ENCODE results near the gene CFAP410. TPM values are rescaled to one million over a fixed set of nuclear protein-coding genes. Genes with fewer than 3 reads are reported as not detected.

CFAP410 gene
- total RNA-seq, 3 donors from 2014 or later (not counting 1 experiment from before 2014, with no cell fraction given) = 43.6 to 47.4 (median 46.7) TPM

DNA sequence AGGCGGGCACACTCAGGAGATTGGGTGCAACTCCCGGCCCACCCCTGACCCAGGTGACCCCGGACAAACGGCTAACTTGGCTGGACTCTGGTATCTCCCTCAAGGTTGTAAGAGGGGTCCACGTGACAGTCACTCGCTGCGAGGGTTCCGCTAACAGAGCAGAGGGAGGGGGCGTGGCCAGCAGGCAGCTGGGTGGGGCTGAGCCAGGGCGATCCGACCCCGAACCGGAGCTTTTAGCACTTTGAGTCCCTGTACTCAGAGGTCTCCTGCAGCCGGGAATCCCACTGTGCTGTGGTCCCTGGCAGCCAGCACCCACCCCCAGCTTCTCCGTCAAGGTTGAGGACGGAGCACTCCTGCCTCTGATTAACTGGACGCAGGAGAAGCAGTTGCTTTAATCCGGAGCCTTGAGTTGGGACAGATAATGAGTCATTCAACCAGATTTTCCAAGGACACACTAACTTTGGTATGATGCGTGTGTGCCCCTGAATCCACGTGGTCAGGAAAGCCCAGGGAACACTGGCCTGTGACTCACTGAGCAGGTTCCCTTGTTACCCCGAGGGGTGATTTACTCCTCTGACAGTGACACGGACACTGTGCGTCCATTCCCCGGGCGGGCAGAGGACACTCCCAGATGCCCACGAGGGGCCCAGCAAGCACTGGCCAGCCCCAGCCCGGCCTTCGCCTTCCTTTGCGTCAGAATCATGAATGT lies 31.0 kb upstream of the CFAP410 start:
- Histone ChIP-seq H3K4me1 (ENCODE audit: control insufficient read depth, insufficient read depth, low read length) (peaks cover 20% of the 10 kb centered on the region), H3K27ac (ENCODE audit: low read length) (no peak overlapping the region)

GRCh38 chr21:44368711-44369446 lies 29.7 kb upstream of the CFAP410 start:
- Histone ChIP-seq H3K9me3 (ENCODE audit: control insufficient read depth, insufficient read depth, low read length) (no peaks in the 10 kb centered on the region), H3K36me3 (ENCODE audit: control insufficient read depth, insufficient read depth, low read length) (peaks cover 2% of the 10 kb centered on the region), H3K27me3 (ENCODE audit: control insufficient read depth, insufficient read depth, low read length) (peaks cover 6% of the 10 kb centered on the region), H3K27ac (ENCODE audit: low read length) (no peak overlapping the region), H3K4me3 (ENCODE audit: low read length) (no peak overlapping the region), H3K4me1 (ENCODE audit: control insufficient read depth, insufficient read depth, low read length) (peaks cover 7% of the 10 kb centered on the region)
- intact Hi-C loops (cut with micrococcal nuclease) = no loop called here
- DNase-seq = peak in 1 of 2 donors; percentile 13
- Mint-ChIP-seq H3K27me3 (ENCODE audit: low read depth in 2 of 2) (peaks cover 0 to 3% of the 10 kb centered on the region in 2 donors), H3K4me1 (peaks cover 22 to 34% of the 10 kb centered on the region in 2 donors), H3K4me3 (peak overlapping the region; percentile 13), H3K27ac (no peak overlapping the region), H3K36me3 (no peaks in the 10 kb centered on the region), H3K9me3 (no peaks in the 10 kb centered on the region)
- TF ChIP-seq, protein P1, sequence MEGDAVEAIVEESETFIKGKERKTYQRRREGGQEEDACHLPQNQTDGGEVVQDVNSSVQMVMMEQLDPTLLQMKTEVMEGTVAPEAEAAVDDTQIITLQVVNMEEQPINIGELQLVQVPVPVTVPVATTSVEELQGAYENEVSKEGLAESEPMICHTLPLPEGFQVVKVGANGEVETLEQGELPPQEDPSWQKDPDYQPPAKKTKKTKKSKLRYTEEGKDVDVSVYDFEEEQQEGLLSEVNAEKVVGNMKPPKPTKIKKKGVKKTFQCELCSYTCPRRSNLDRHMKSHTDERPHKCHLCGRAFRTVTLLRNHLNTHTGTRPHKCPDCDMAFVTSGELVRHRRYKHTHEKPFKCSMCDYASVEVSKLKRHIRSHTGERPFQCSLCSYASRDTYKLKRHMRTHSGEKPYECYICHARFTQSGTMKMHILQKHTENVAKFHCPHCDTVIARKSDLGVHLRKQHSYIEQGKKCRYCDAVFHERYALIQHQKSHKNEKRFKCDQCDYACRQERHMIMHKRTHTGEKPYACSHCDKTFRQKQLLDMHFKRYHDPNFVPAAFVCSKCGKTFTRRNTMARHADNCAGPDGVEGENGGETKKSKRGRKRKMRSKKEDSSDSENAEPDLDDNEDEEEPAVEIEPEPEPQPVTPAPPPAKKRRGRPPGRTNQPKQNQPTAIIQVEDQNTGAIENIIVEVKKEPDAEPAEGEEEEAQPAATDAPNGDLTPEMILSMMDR (IDR thresholded peaks at IDR 0.05) = no peak
- WGBS (ENCODE audit: insufficient coverage) = 81% methylated on average over 35 of the region's 35 CpGs
- peak in 2 of 3 donors; percentile 42 to 63 for ATAC-seq

More for the DNA sequence above, 31.0 kb upstream of the CFAP410 start:
- Mint-ChIP-seq H3K36me3 (no peaks in the 10 kb centered on the region), H3K4me3 (no peak overlapping the region), H3K27ac (no peak overlapping the region), H3K4me1 (peaks cover 30 to 40% of the 10 kb centered on the region in 2 donors), H3K27me3 (ENCODE audit: low read depth in 2 of 2) (peaks cover 0 to 3% of the 10 kb centered on the region in 2 donors), H3K9me3 (no peaks in the 10 kb centered on the region)
- H3K36me3 ChIP-seq (ENCODE audit: control insufficient read depth, insufficient read depth, low read length) = peaks cover 2% of the 10 kb centered on the region
- TF ChIP-seq, protein P1 (IDR thresholded peaks at IDR 0.05) = no peak
- H3K4me3 ChIP-seq (ENCODE audit: low read length) = no peak overlapping the region
- ATAC-seq (peak in 1 of 3 donors; percentile 48), DNase-seq (no peak)
- peaks cover 6% of the 10 kb centered on the region for H3K27me3 ChIP-seq (ENCODE audit: control insufficient read depth, insufficient read depth, low read length)
- H3K9me3 ChIP-seq (ENCODE audit: control insufficient read depth, insufficient read depth, low read length) = peaks cover 4% of the 10 kb centered on the region
- WGBS (ENCODE audit: insufficient coverage) = 81% methylated on average over 29 of the region's 29 CpGs
- intact Hi-C loops (cut with micrococcal nuclease) = loop anchor here (10.0 kb wide), 3 partner anchors 105 to 555 kb away; partner anchors contain the start of genes ITGB2 and TRAPPC10

GRCh38 chr21:44366586-44367211 lies 27.5 kb upstream of the CFAP410 start:
- Mint-ChIP-seq H3K27me3 (ENCODE audit: low read depth in 2 of 2) (peaks cover 0 to 3% of the 10 kb centered on the region in 2 donors), H3K4me1 (peaks cover 20 to 31% of the 10 kb centered on the region in 2 donors), H3K36me3 (peaks cover 8% of the 10 kb centered on the region), H3K27ac (no peak overlapping the region), H3K9me3 (peaks cover 0 to 4% of the 10 kb centered on the region in 2 donors), H3K4me3 (no peak overlapping the region)
- H3K27ac ChIP-seq (ENCODE audit: low read length) = no peak overlapping the region
- peaks cover 2% of the 10 kb centered on the region for H3K36me3 ChIP-seq (ENCODE audit: control insufficient read depth, insufficient read depth, low read length)
- ATAC-seq (no peak), DNase-seq (peak in 1 of 2 donors; percentile 12)
- no peak overlapping the region for H3K4me3 ChIP-seq (ENCODE audit: low read length)
- intact Hi-C loops (cut with micrococcal nuclease) = no loop called here
- H3K27me3 ChIP-seq (ENCODE audit: control insufficient read depth, insufficient read depth, low read length) = peaks cover 6% of the 10 kb centered on the region
- TF ChIP-seq, protein P1 (IDR thresholded peaks at IDR 0.05) = no peak
- H3K9me3 ChIP-seq (ENCODE audit: control insufficient read depth, insufficient read depth, low read length) = no peaks in the 10 kb centered on the region
- H3K4me1 ChIP-seq (ENCODE audit: control insufficient read depth, insufficient read depth, low read length) = no peaks in the 10 kb centered on the region
- 95% methylated on average over 28 of the region's 28 CpGs for WGBS (ENCODE audit: insufficient coverage)
